Stimulated activated CD4-positive, alpha-beta T cell treated with anti-CD3 and anti-CD28 coated beads, Interleukin-12 subunit alpha, Interleukin-12 subunit beta, amount 100 ng/mL, for 24 hours (primary cell): ENCODE results near the gene RPS2.
"Not testable (repeated sequence)": the region's sequence is repeated elsewhere in the genome, so short reads cannot be mapped to it uniquely, and the experiment has no call there.

ENCODE experiments used
- DNase-seq, 2 experiments: peaks; one replicate each; pipeline ENCODE4 v3.0.0-alpha.2; 2020; ENCODE audit warnings: low read depth in 2 of 2

RPS2 gene

GRCh38 chr16:1962161-1963153 lies 2.2 kb downstream of the RPS2 start:
- DNase-seq = not testable (repeated sequence)

GRCh38 chr16:1961651-1962067 lies 3.0 kb downstream of the RPS2 start:
- no peak for DNase-seq

DNA sequence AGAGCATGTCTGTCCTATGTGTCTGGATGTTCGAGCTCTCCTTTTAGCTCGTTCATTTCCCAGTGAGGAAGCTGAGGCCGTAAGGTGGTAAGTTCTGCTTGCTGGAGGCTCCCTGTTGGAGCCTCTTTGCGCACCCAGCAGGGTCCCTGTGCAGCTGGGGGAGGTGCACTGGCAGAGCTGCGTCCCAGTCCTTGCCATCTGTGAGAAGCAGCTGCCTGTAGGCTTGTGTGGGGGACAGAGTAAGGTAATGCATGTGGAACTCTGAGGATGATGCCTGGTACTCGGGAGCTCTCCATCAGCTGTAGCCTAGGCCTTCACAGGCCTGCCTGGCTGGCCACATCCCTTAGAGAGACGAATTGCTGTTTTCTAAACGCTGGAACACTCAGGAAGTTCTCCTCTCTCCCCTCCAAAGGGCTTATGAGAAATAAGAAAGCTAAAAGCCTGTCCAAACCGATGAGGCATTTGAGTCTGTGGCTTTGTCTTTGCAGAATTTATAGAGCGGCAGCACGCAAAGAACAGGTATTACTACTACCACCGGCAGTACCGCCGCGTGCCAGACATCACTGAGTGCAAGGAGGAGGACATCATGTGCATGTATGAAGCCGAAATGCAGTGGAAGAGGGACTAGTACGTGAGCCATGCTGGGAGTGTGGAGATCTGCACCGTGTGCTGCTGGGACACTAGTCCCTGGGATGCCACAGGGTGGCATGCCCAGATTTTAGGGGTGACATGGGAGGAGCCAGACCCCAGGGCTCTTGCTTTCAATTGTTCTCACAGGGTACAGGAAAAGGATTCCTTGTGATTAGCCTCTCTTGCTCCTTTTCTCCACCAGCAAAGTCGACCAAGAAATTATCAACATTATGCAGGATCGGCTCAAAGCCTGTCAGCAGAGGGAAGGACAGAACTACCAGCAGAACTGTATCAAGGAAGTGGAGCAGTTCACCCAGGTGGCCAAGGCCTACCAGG lies 3.7 kb downstream of the RPS2 start:
- DNase-seq = peak in 1 of 2 experiments; percentile 49

- DNase-seq = peak; percentile 84 to 93
These were observed 5.2 kb downstream of the RPS2 start, which contains the start of gene NDUFB10 for GRCh38 chr16:1959269-1960039. Gene NDUFB10, plus strand, starts transcription at chr16:1959538. Its CDS starts 87 bp downstream, at chr16:1959625.

DNA sequence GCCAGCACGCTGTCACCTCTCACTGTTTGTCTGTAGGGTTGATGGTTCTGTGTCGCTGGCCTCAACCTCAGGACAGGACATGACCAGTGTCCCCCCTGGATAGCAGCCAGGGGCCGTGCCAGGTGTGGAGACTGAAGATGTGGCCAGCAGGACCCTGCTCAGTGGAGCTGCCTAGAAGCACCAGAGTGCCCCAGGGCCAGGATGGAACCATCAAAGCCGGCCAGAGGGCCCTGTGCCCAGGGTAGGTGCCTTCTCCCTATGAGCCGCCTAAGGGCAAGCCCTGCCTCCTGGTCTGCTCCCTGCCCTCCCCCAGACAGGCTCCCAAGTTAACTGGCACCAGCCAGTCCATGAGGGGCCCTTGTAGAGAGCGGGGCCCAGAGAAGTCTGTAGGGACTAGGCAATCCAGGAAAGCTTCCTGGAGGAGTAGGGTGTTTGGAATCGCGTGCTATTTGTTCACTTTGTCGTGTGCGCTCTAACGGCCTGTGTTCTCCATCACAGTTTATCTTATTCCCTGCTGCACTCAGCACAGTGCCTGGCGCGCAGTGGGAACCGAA lies 5.8 kb downstream of the RPS2 start:
- DNase-seq = no peak

- DNase-seq = not testable (repeated sequence)
These were observed 6.5 kb downstream of the RPS2 start for GRCh38 chr16:1958143-1958491.

- not testable (repeated sequence) for DNase-seq
These were observed 7.0 kb downstream of the RPS2 start for GRCh38 chr16:1957434-1958142.

GRCh38 chr16:1953734-1954133 lies 10.9 kb downstream of the RPS2 start:
- DNase-seq = no peak

DNA sequence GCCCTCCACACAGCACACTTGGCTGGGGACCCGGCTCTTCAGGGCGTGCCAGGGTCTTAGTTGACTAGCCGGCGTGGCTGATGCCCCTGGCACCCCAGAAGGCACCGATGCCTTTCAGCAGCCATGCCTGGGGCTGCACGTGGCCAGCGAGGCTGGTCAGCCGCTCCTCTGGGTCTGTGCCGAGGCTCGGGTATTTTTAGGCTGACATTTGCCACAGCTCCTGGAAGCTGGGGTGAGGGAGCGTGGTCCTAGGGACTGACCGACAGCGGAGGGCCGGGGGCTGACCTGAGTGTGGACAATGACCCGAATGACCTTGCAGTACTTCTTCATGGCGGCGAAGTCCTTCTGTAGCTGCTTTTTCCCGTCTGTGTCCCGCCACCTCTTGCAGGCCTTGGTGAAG lies 14.1 kb downstream of the RPS2 start:
- no peak for DNase-seq

- DNase-seq = no peak
These were observed 14.6 kb downstream of the RPS2 start for GRCh38 chr16:1950047-1950446.

GRCh38 chr16:1949507-1949906 lies 15.1 kb downstream of the RPS2 start:
- DNase-seq = no peak

DNA sequence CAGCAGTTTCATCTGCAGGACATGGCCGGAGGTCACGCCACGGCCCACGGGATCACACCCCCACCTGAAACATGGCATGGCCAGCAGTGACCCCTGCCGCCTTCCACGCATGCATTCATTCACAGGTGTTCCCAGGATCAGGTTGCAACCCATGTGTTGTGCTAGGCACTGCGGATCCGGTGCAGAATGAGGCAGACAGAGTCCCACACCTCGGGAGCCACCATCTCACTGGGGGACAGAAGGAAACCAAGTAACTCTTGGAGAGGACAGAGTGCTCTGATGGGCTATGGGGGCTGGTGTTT lies 17.3 kb downstream of the RPS2 start:
- DNase-seq = no peak

- DNase-seq = no peak
These were observed 17.9 kb downstream of the RPS2 start for GRCh38 chr16:1946495-1947368.

GRCh38 chr16:1945559-1946391 lies 18.9 kb downstream of the RPS2 start:
- no peak for DNase-seq

DNA sequence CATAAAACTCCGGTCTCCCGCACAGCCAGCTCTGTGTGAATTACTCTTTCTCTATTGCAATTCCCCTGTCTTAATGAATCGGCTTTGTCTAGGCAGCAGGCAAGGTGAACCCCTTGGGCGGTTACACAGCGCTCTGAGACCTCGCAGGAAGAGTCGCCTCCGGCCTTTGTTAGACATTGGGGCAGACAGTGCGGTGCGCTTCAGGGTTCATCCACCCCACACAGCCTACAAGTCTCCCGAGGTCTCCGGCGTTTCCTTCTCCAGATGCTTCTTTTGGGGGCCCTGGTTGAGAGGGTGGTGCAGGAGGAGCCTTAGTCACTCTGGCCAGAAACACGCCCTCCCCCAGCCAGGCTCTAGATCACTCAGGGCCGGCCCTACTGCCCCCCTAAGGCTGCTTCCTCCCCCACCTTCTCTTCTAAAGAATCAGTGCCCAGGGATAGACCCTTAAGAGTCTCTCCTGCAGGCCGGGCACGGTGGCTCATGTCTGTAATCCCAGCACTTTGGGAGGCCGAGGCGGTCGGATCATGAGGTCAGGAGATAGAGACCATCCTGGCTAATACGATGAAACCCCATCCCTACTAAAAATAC lies 19.9 kb downstream of the RPS2 start:
- DNase-seq = no peak

DNA sequence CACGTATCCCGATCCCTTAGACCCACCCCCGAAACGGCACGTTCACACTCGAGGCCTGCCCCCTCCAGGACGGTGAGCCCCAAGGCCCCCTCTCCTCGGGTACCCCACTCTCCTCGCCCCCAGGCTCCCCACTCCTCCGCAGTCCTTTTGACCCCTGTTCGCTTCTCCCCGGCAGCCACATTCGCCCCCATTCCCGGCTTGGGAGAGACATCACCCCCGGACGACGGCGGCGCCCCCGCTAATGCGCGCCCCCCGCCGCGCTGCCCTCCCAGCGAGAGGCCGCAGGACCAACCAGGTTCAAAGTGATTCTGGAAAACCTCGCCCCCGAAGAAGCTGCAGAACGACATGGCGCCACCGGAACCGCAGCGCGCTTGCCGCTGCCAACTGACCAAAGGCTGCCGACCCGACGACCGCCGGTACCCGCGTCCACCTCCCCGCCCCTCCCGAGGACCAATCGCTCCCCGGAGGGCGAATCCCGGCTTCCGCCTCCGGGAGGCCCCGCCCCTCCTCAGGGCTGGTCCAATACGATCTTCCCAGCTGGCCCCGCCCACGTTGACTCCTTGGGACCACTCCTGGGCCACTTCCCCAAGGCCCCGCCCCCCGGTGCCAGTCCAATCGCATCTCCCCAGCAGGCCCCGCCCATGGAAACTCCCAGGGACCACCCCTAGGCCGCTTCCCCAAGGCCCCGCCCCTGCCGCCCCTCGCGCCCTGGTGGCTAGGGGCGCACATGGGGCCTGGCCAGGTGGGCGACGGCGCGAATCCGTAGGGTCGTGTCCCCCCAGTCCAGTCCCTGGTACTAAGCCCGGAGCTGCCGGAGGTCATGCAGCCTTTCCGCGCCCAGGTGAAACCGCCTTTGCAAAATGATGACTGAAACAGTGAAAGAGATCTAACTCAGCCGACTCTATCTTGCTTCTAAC lies 21.6 kb downstream of the RPS2 start, which contains the start of gene MSRB1:
Gene MSRB1, minus strand, starts transcription at position 390 of the 917 bp plus-strand sequence. Its CDS starts 43 bp downstream, at position 347.
- DNase-seq = peak; percentile 98 to 100
